Mucosa of descending colon (tissue), 3 donors: ENCODE data around the gene MECP2. TPM values are rescaled to one million over a fixed set of nuclear protein-coding genes. Genes with fewer than 3 reads are reported as not detected.

Experiments used
- ATAC-seq: fragments of 200-7000 bp; cut with Tn5 transposase; one replicate; pipeline ENCODE4 v1.9.1; 2020; ENCODE audit warnings: mild to moderate bottlenecking, moderate library complexity
- DNase-seq, 3 donors: peaks; one replicate each; pipeline ENCODE4 v3.0.0-alpha.2; 2020
- H3K36me3 ChIP-seq: fragments of 200-600 bp; one replicate; pipeline ENCODE4 v1.8.0; 2021; ENCODE audit warnings: low read depth, mild to moderate bottlenecking
- H3K4me1 ChIP-seq: fragments of 200-600 bp; one replicate; pipeline ENCODE4 v1.8.0; 2021; ENCODE audit warnings: low read depth, mild to moderate bottlenecking
- H3K4me3 ChIP-seq: fragments of 200-600 bp; one replicate; pipeline ENCODE4 v1.8.0; 2021; ENCODE audit warnings: mild to moderate bottlenecking
- H3K9me3 ChIP-seq: fragments of 200-600 bp; one replicate; pipeline ENCODE4 v1.8.0; 2021; ENCODE audit warnings: mild to moderate bottlenecking
- intact Hi-C, 2 donors: fragments of 100-400 bp; cut with DNase I in 1 of 2; cut with micrococcal nuclease in 1 of 2; formaldehyde crosslinking; loops; one replicate each; pipeline versions ENCODE4 v1.11.0 to v1.11.1; 2022; cut with DNase I, micrococcal nuclease
- total RNA-seq, 3 donors: library from RNA; stranded (reverse); fragmentation: NEBNext Ultra II Directional in 2 of 3; extraction: Animal tissue kit (Norgen Biotek cat#: 25700) in 2 of 3; gene quantifications; one replicate each; pipeline versions ENCODE4 v1.2.1 to v1.2.4, GENCODE V29; 2021 to 2023
- TF ChIP-seq, protein P1 (sequence below): fragments of 200-600 bp; IDR thresholded peaks from one replicate; pipeline ENCODE4 v1.8.0; 2022; ENCODE audit warnings: antibody characterized with exemption, mild to moderate bottlenecking
- donor health status: DM: no; HTN: no; CAD: no; lungs with moderate emphysema.
- donor health status: DM: no; HTN: no; CAD: no.
- donor health status: DM: no; HTN: yes; CAD: no.

Gene MECP2
- total RNA-seq, 3 donors from 2014 or later: 33.5 to 55.6 (median 35.6) TPM

DNA sequence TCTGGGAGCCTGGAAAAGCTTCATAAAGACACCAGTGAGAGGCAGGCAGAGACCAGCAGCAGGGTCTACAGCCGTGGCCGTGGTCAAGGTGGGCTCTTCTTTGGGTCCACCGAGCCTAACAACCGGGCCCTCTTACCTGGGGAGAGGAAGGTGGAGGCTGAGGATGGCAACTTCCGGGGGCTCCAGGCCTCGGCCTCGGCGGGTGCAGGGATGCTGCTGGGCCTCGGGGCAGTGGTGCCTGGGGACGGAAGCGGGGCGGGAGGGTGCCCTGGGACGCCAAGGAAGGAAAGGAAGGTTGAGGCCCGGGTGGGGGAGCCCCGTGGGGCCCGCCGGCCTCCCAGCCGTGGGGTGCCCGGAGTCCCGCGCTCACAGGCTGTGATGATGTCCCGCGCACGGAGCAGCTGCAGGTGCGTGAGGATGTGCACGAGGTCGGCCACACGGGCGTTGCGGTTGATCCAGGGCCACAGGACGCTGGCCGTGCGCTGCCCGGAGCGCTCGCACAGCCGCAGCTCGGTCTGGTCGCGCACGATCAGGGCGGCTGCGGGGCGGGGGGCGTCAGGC, 78.4 kb downstream of the MECP2 start:
- Histone ChIP-seq H3K4me3 (peak overlapping the region; percentile 34), H3K36me3 (no peaks in the 10 kb centered on the region), H3K9me3 (no peaks in the 10 kb centered on the region), H3K4me1 (no peaks in the 10 kb centered on the region)
- intact Hi-C loops: no loop called here
- TF ChIP-seq, protein P1, sequence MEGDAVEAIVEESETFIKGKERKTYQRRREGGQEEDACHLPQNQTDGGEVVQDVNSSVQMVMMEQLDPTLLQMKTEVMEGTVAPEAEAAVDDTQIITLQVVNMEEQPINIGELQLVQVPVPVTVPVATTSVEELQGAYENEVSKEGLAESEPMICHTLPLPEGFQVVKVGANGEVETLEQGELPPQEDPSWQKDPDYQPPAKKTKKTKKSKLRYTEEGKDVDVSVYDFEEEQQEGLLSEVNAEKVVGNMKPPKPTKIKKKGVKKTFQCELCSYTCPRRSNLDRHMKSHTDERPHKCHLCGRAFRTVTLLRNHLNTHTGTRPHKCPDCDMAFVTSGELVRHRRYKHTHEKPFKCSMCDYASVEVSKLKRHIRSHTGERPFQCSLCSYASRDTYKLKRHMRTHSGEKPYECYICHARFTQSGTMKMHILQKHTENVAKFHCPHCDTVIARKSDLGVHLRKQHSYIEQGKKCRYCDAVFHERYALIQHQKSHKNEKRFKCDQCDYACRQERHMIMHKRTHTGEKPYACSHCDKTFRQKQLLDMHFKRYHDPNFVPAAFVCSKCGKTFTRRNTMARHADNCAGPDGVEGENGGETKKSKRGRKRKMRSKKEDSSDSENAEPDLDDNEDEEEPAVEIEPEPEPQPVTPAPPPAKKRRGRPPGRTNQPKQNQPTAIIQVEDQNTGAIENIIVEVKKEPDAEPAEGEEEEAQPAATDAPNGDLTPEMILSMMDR: no peak
- ATAC-seq: peak; percentile 31
- peak in 2 of 3 donors; percentile 22 to 54 for DNase-seq

DNA sequence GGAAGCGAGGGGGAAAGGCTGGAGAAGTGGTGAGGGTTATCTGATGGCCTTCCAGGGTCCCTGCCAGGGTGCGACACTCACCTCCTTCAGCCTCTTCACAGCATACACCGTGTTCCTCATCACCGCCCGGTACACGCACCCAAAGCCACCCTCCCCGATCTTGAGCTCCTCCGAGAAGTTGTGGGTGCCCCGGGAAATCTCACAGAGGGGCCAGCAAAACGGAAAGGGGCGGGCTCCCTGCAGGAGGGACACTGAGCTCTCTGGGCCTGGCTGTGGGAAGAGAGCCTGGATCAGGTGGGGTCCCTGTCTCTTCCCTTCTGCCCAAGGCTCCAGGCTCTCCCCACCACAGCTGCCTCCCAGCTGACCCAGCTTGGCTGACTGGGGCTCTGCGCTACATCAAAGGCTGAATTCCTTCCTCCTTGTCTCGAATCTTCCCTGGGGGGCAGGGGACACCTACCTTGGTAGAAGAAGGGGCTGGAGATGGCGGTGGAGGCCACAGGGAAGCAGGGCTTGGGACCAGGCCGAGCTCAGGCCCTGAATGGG, 78.9 kb downstream of the MECP2 start:
- Histone ChIP-seq H3K4me3 (peak overlapping the region; percentile 34), H3K9me3 (no peaks in the 10 kb centered on the region), H3K4me1 (no peaks in the 10 kb centered on the region), H3K36me3 (no peaks in the 10 kb centered on the region)
- no peak for ATAC-seq
- no peak for DNase-seq
- TF ChIP-seq, protein P1: no peak
- intact Hi-C loops: no loop called here

DNA sequence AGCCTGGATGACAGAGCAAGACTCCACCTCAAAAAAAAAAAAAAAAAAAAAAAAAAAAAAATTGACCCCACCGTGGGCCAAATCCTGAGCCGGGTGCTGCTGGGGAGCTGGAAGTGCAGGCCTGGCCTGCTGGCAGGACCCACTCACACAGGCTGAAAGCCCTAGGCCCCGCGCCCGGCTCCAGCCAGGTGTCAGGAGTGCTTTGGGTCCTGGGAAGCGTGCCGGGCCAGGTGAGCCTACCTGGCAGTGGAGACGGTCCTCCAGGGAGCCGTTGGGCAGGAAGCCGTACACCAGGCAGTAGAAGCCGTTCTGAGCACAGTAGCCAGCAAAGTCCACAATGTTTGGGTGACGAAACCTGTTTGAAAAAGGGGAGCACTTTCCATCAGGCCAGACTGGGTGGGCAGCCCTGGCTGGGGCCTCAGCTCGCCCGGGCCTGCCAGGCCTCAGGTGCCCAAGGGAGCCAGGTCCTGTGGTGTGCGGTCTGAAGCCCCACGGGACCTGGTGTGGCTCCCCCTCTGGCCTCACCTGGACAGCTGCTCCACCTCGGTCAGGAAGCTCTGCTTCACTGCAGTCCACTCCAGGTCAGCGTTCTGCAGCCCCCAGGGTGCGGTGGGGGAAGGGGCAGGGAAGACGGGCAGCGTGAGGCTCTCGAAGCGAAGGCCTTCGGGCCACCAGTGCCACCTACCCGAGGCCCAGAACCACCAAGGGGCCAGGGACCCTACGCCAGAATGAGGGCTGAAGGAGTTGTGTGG, 79.6 kb downstream of the MECP2 start:
- no peak for DNase-seq
- intact Hi-C loops: no loop called here
- Histone ChIP-seq H3K36me3 (no peaks in the 10 kb centered on the region), H3K4me1 (no peaks in the 10 kb centered on the region), H3K4me3 (no peak overlapping the region), H3K9me3 (no peaks in the 10 kb centered on the region)
- TF ChIP-seq, protein P1: no peak
- no peak for ATAC-seq

DNA sequence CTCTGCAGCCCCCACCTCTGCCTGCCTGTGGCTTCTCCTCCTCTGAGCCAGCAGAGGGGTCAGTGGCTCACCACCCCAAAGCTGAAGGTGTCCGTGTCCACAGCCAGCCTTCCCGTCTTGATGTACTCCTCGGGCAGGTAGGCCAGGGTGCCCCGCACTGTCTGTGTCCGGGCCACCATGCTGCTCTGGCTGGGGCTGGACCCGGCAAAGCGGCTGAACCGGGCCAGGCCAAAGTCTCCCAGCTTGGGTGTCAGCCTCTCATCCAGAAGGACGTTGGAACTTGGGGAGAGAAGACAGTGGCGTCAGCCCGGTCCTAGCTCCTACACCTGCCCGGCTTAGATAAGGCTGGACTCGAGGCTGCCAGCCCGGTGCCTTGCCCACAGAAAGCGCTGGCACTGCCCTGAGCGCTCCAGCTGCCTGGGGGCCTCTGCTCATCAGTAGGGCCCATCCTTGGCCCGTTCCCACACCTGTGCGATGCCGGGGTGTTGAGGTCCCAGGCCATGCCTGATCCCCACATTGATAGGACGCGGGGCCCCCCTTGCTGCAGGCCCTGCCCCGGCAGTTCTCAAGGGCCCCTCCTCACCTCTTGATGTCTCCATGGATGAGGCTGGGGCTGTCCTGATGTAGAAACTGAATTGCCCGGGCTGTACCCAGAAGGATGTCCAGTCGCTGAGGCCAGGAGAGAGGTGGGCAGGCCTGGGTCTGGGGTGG, 81.0 kb downstream of the MECP2 start:
- intact Hi-C loops: no loop called here
- Histone ChIP-seq H3K4me3 (no peak overlapping the region), H3K9me3 (no peaks in the 10 kb centered on the region), H3K36me3 (no peaks in the 10 kb centered on the region), H3K4me1 (no peaks in the 10 kb centered on the region)
- TF ChIP-seq, protein P1: no peak
- ATAC-seq: no peak
- no peak for DNase-seq

DNA sequence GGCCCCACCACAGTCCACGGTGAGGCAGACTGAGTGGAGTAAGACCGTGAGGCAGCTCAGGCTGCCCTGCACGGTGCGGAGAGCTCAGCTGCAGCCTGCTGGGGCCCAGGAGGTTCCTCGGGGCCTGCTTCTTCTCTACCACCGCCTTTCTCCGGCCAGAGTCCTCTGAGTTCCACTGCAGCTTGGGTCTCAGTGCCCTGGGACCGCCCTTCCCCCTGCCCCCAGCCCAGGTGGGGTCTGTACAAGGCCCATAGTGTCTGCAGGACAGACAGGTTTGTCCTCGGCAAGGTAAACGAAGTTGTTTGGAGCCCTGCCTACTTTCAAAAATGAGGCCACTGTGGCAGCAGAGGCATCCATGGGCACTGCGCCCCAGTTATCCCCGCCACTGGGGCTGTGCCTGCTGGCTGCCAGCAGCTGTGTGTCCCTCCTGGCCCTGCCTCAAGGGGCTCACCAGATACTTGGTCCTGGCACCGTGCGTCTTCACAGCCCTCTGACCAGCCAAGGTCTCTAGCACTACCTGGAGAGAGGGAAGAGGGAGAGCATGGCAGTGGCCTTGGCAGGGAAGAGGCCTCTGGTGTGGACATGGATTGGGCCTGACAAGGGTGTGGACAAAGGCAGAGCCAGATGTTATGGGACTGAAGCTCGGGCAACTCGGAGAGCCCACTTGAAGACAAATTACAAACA, 81.8 kb downstream of the MECP2 start:
- Histone ChIP-seq H3K9me3 (no peaks in the 10 kb centered on the region), H3K4me3 (no peak overlapping the region), H3K36me3 (no peaks in the 10 kb centered on the region), H3K4me1 (no peaks in the 10 kb centered on the region)
- ATAC-seq (no peak), DNase-seq (peak in 1 of 3 donors; percentile 23)
- intact Hi-C loops: no loop called here
- TF ChIP-seq, protein P1: no peak
